ENCODE data around the gene ANKRD34C. TPM values are rescaled to one million over a fixed set of nuclear protein-coding genes. Genes with fewer than 3 reads are reported as not detected.

The ANKRD34C gene
- total RNA-seq (ENCODE audit: low replicate concordance) = not detected in 2 replicates
- long read RNA-seq = 0 reads

DNA sequence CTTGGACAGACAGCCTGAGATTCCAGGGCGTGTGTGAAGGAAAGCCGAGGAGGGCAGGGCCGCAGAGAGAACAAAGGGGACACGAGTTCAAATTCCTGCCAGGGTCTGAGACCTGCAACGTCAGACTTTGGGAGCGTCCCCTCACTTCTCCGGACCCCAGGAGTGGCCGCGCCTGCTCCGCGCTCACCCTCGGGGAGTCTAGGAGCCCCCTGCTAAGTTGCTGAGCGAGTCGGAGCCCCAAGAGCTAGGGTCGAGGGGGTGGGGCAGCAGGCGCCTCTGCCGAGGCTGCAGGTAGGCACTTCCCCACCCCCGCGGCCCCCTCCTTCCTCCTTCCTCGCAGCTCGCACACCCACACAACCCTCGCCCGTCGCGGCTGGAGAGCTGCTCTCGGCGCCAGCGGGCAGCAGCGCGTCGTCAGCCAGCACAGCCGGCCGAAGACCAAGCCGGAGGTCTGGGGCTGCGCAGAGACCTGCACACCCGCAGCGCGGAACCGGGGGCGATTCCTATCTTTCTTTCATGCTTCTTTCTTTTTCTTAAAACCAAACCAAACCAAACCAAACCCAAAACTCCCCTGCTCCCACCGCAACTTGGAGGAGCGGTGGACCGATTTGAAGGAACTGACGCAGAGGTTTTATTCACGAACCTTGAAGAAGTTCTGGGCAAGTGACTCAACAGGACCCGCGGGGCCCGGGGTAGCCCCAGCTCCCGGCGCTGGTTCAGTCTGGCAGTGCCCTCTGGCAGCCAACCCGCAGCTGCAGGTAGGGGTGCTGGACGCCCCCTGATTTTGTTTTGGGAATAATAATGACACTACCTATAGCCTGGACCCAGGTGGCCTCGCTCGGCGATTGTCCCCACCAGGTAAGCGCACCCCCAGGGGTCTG is at the start of gene ANKRD34C:
Gene ANKRD34C, plus strand, starts transcription at position 352 of the 881 bp plus-strand sequence. CDS start 10,563 bp downstream, outside the sequence.
- Mint-ChIP-seq H3K9me3 (no peaks in the 10 kb centered on the region), H3K36me3 (no peaks in the 10 kb centered on the region), H3K27ac (no peak within 1 kb of the TSS), H3K4me3 (peak within 1 kb of the TSS; percentile 17), H3K27me3 (peaks cover 100% of the 10 kb centered on the region), H3K4me1 (ENCODE audit: unreplicated experiment) (no peaks in the 10 kb centered on the region)
- no peak for DNase-seq (ENCODE audit: extremely low spot score, unreplicated experiment)
- TF ChIP-seq, protein P1, sequence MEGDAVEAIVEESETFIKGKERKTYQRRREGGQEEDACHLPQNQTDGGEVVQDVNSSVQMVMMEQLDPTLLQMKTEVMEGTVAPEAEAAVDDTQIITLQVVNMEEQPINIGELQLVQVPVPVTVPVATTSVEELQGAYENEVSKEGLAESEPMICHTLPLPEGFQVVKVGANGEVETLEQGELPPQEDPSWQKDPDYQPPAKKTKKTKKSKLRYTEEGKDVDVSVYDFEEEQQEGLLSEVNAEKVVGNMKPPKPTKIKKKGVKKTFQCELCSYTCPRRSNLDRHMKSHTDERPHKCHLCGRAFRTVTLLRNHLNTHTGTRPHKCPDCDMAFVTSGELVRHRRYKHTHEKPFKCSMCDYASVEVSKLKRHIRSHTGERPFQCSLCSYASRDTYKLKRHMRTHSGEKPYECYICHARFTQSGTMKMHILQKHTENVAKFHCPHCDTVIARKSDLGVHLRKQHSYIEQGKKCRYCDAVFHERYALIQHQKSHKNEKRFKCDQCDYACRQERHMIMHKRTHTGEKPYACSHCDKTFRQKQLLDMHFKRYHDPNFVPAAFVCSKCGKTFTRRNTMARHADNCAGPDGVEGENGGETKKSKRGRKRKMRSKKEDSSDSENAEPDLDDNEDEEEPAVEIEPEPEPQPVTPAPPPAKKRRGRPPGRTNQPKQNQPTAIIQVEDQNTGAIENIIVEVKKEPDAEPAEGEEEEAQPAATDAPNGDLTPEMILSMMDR (conservative IDR thresholded peaks at IDR 0.05) = no peak

DNA sequence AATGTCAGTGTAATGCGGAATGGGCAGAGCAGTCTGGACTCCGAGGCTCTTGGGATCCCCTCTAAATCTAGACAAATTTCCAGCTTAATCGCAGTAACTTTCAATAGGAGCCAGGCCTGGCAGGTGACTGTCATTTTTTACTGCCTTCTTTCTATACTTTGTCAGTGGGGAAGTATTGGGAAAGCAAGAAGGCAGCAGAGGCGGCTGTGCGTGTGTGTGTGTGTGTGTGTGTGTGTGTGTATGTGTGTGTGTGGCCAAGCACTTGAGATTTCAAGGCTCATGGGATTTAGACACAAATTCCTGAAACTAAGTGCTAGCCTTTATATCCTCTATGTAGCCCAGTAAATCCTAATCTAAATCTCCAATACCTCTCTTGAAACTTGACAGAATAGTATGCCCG is 49.3 kb upstream of the ANKRD34C start:
- Mint-ChIP-seq H3K4me3 (no peak overlapping the region), H3K27me3 (peaks cover 18% of the 10 kb centered on the region), H3K36me3 (no peaks in the 10 kb centered on the region), H3K9me3 (no peaks in the 10 kb centered on the region), H3K27ac (no peak overlapping the region), H3K4me1 (ENCODE audit: unreplicated experiment) (no peaks in the 10 kb centered on the region)
- no peak for DNase-seq (ENCODE audit: extremely low spot score, unreplicated experiment)
- TF ChIP-seq, protein P1 (conservative IDR thresholded peaks at IDR 0.05) = no peak

DNA sequence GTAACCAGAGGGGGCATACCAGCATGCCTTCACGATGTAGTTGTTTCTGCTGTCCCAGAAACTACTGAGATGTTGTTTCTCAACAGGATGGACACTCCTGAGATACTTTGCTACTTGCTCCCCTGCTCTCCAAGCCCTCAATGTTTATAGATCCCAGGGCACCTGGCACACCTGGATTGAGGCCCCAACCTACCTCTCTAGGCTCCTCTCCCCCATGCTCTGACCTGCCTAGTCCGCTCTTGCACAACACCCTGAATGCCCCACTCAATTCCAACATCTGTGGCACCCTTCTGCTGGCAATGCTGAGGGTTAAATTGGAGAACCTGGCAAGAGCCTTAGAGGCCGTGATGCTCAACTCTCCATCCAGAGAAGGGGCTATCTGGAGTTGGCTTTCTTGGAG is 42.5 kb upstream of the ANKRD34C start:
- Mint-ChIP-seq H3K4me1 (ENCODE audit: unreplicated experiment) (no peaks in the 10 kb centered on the region), H3K9me3 (no peaks in the 10 kb centered on the region), H3K27ac (no peak overlapping the region), H3K36me3 (no peaks in the 10 kb centered on the region), H3K27me3 (peaks cover 12% of the 10 kb centered on the region), H3K4me3 (no peak overlapping the region)
- TF ChIP-seq, protein P1 (conservative IDR thresholded peaks at IDR 0.05) = no peak
- no peak for DNase-seq (ENCODE audit: extremely low spot score, unreplicated experiment)

DNA sequence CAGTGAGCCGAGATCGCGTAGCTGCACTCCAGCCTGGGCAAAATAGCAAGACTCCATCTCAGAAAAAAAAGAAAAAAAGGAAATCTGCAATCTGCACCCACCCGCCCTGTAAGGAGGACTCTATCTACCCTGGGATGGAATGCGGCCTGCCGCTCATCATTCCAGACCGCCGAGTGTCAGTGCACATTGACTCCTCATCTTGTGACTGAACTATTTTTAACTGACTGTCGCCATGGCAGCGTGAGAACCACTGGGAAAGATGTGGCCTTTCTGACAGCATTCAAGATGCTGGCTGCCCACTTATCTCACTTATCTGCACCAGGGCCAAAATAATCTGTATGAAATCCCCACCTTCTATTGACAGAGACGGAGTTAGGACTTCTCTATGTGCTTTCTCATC is 38.8 kb upstream of the ANKRD34C start:
- DNase-seq (ENCODE audit: extremely low spot score, unreplicated experiment) = no peak
- peak overlapping the region; percentile 67 for H3K27ac Mint-ChIP-seq

DNA sequence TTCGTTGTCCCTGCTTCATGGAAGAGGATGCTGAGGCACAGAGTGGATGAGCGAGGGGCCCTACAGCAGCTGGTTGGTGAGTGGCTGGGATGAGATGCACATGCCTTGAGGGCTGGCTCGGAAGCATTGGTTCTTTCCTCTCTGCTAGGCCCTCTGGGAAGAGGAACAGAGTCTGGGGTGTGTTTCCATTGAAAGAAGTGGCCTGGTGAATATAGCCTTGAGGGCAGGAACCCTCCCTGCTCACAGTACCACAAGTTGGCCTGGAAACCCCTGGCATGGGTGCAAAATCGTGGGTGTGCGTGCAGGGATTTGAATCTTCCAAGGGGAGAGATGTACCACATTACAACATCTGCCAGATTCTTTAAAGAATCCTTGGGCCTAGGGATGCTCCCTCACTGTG is 37.6 kb upstream of the ANKRD34C start:
- Mint-ChIP-seq H3K4me3 (no peak overlapping the region), H3K27me3 (peaks cover 14% of the 10 kb centered on the region), H3K36me3 (no peaks in the 10 kb centered on the region), H3K27ac (no peak overlapping the region), H3K4me1 (ENCODE audit: unreplicated experiment) (no peaks in the 10 kb centered on the region), H3K9me3 (no peaks in the 10 kb centered on the region)
- no peak for DNase-seq (ENCODE audit: extremely low spot score, unreplicated experiment)
- TF ChIP-seq, protein P1 (conservative IDR thresholded peaks at IDR 0.05) = no peak

More for the DNA sequence above, 38.8 kb upstream of the ANKRD34C start:
- TF ChIP-seq, protein P1 (conservative IDR thresholded peaks at IDR 0.05) = no peak
- no peaks in the 10 kb centered on the region for H3K36me3 Mint-ChIP-seq
- no peaks in the 10 kb centered on the region for H3K4me1 Mint-ChIP-seq (ENCODE audit: unreplicated experiment)
- no peaks in the 10 kb centered on the region for H3K9me3 Mint-ChIP-seq
- peak overlapping the region; percentile 19 for H3K4me3 Mint-ChIP-seq
- H3K27me3 Mint-ChIP-seq = peaks cover 14% of the 10 kb centered on the region
